Posterior vena cava (tissue), 2 donors: Measurements from ENCODE around the gene SORBS2. TPM values are rescaled to one million over a fixed set of nuclear protein-coding genes. Genes with fewer than 3 reads are reported as not detected.

Source experiments
- DNase-seq: peaks from one replicate; pipeline ENCODE4 v3.0.0-alpha.2; 2020; ENCODE audit warnings: low spot score
- intact Hi-C, 2 donors: fragments of 100-400 bp; cut with DNase I; formaldehyde crosslinking; loops; one replicate each; pipeline versions ENCODE4 v1.14.1 to v1.14.2; 2022 to 2023
- total RNA-seq, 2 donors: library from RNA; stranded (reverse); fragmentation: NEBNext Ultra II Directional; extraction: Animal tissue kit (Norgen Biotek cat#: 25700); gene quantifications; one replicate each; pipeline ENCODE4 v1.2.1, GENCODE V29; 2021
- donor health status: DM: yes; HTN: yes; CAD: no.
- donor health status: DM: yes; HTN: yes; CAD: no.

The SORBS2 gene
- total RNA-seq, 2 donors from 2014 or later, result 139 to 166 TPM

- DNase-seq, result no peak
- intact Hi-C loops, result loop anchor here in 1 of 2 donors (2.0 kb wide), 1 partner anchor 26 kb away; no protein-coding TSS in a partner anchor
These were observed 63.0 kb downstream of the SORBS2 start for GRCh38 chr4:185748901-185749390.

GRCh38 chr4:185745891-185746290 is 66.1 kb downstream of the SORBS2 start:
- no peak for DNase-seq
- intact Hi-C loops, result no loop called here

- intact Hi-C loops, result no loop called here
- DNase-seq, result no peak
These were observed 67.0 kb downstream of the SORBS2 start for GRCh38 chr4:185744946-185745345.

- no peak for DNase-seq
- intact Hi-C loops, result no loop called here
These were observed 67.5 kb downstream of the SORBS2 start for GRCh38 chr4:185744488-185744862.

- intact Hi-C loops, result no loop called here
- DNase-seq, result no peak
These were observed 68.1 kb downstream of the SORBS2 start for GRCh38 chr4:185743722-185744487.

GRCh38 chr4:185742766-185743165 is 69.2 kb downstream of the SORBS2 start:
- intact Hi-C loops, result no loop called here
- DNase-seq, result no peak

GRCh38 chr4:185741795-185742194 is 70.2 kb downstream of the SORBS2 start:
- intact Hi-C loops, result no loop called here
- no peak for DNase-seq

- DNase-seq, result no peak
- intact Hi-C loops, result no loop called here
These were observed 71.5 kb downstream of the SORBS2 start for GRCh38 chr4:185740471-185740873.

GRCh38 chr4:185738820-185739219 is 73.2 kb downstream of the SORBS2 start:
- intact Hi-C loops, result loop anchor here in 1 of 2 donors (5.0 to 10.0 kb wide), 2 partner anchors 33 to 64 kb away; no protein-coding TSS in a partner anchor
- no peak for DNase-seq

- intact Hi-C loops, result loop anchor here in 1 of 2 donors (5.0 to 10.0 kb wide), 2 partner anchors 34 to 63 kb away; no protein-coding TSS in a partner anchor
- DNase-seq, result no peak
These were observed 73.9 kb downstream of the SORBS2 start for GRCh38 chr4:185738038-185738552.

- no peak for DNase-seq
These were observed 74.4 kb downstream of the SORBS2 start for GRCh38 chr4:185737489-185738037.

GRCh38 chr4:185736882-185737281 is 75.1 kb downstream of the SORBS2 start:
- DNase-seq, result no peak
- intact Hi-C loops, result loop anchor here in 1 of 2 donors (5.0 to 10.0 kb wide), 2 partner anchors 35 to 62 kb away; no protein-coding TSS in a partner anchor

More at GRCh38 chr4:185737489-185738037, 74.4 kb downstream of the SORBS2 start:
- intact Hi-C loops, result loop anchor here in 1 of 2 donors (5.0 to 10.0 kb wide), 2 partner anchors 35 to 63 kb away; no protein-coding TSS in a partner anchor

- intact Hi-C loops, result loop anchor here in 1 of 2 donors (5.0 to 10.0 kb wide), 2 partner anchors 36 to 61 kb away; no protein-coding TSS in a partner anchor
- no peak for DNase-seq
These were observed 76.1 kb downstream of the SORBS2 start for GRCh38 chr4:185735866-185736400.

- intact Hi-C loops, result loop anchor here in 1 of 2 donors (5.0 to 10.0 kb wide), 2 partner anchors 37 to 60 kb away; no protein-coding TSS in a partner anchor
These were observed 77.1 kb downstream of the SORBS2 start for GRCh38 chr4:185734930-185735329.

GRCh38 chr4:185734214-185734613 is 77.8 kb downstream of the SORBS2 start:
- intact Hi-C loops, result loop anchor here in 1 of 2 donors (10.0 kb wide), 1 partner anchor 59 kb away; no protein-coding TSS in a partner anchor
- no peak for DNase-seq

More at GRCh38 chr4:185734930-185735329, 77.1 kb downstream of the SORBS2 start:
- DNase-seq, result no peak

GRCh38 chr4:185730849-185731608 is 81.0 kb downstream of the SORBS2 start:
- no peak for DNase-seq
- intact Hi-C loops, result loop anchor here in 1 of 2 donors (10.0 kb wide), 1 partner anchor 56 kb away; no protein-coding TSS in a partner anchor

- no peak for DNase-seq
- intact Hi-C loops, result loop anchor here in 1 of 2 donors (10.0 kb wide), 1 partner anchor 56 kb away; no protein-coding TSS in a partner anchor
These were observed 81.6 kb downstream of the SORBS2 start for GRCh38 chr4:185730387-185730786.

GRCh38 chr4:185729391-185729804 is 82.6 kb downstream of the SORBS2 start:
- intact Hi-C loops, result no loop called here
- DNase-seq, result no peak

GRCh38 chr4:185728893-185729292 is 83.1 kb downstream of the SORBS2 start:
- intact Hi-C loops, result no loop called here
- DNase-seq, result no peak
